ACHN (cell line): ENCODE data around the gene IL18R1.

ENCODE experiments used
- DNase-seq: peaks from one replicate; pipeline ENCODE4 v3.0.0-alpha.2; 2015
- in situ Hi-C: cut with HindIII; loops from 2 replicates; pipeline ENCODE4 v1.10.0; 2017; ENCODE audit warnings: low sequenced_read_pairs, low pct_ligation_motif_present, low pct_unique_long_range_greater_than_20kb

The IL18R1 gene

GRCh38 chr2:102337481-102338386, 17.9 kb upstream of the IL18R1 start:
- DNase-seq, result no peak

GRCh38 chr2:102340778-102341177, 14.8 kb upstream of the IL18R1 start:
- in situ Hi-C loops, result no loop called here
- DNase-seq, result no peak

More at GRCh38 chr2:102337481-102338386, 17.9 kb upstream of the IL18R1 start:
- in situ Hi-C loops, result no loop called here

GRCh38 chr2:102342888-102343287, 12.7 kb upstream of the IL18R1 start:
- in situ Hi-C loops, result no loop called here
- DNase-seq, result no peak

GRCh38 chr2:102344397-102344796, 11.2 kb upstream of the IL18R1 start:
- DNase-seq, result no peak
- in situ Hi-C loops, result no loop called here

- DNase-seq, result no peak
- in situ Hi-C loops, result no loop called here
These were observed 10.2 kb upstream of the IL18R1 start for GRCh38 chr2:102345329-102345920.

GRCh38 chr2:102346381-102347130, 9.0 kb upstream of the IL18R1 start:
- in situ Hi-C loops, result no loop called here
- no peak for DNase-seq

GRCh38 chr2:102350137-102350793, 5.3 kb upstream of the IL18R1 start:
- DNase-seq, result no peak
- in situ Hi-C loops, result loop anchor here (25.0 kb wide), 1 partner anchor 88 kb away; no protein-coding TSS in a partner anchor

- DNase-seq, result no peak
- in situ Hi-C loops, result loop anchor here (25.0 kb wide), 1 partner anchor 94 kb away; no protein-coding TSS in a partner anchor
These were observed 751 bp downstream of the IL18R1 start for GRCh38 chr2:102356381-102356712.

- no peak for DNase-seq
- in situ Hi-C loops, result loop anchor here (25.0 kb wide), 1 partner anchor 94 kb away; no protein-coding TSS in a partner anchor
These were observed 1.1 kb downstream of the IL18R1 start for GRCh38 chr2:102356741-102357140.

GRCh38 chr2:102357937-102358336, 2.3 kb downstream of the IL18R1 start:
- DNase-seq, result no peak
- in situ Hi-C loops, result loop anchor here (25.0 kb wide), 1 partner anchor 96 kb away; no protein-coding TSS in a partner anchor

GRCh38 chr2:102358496-102358895, 2.9 kb downstream of the IL18R1 start:
- no peak for DNase-seq
- in situ Hi-C loops, result loop anchor here (25.0 kb wide), 1 partner anchor 96 kb away; no protein-coding TSS in a partner anchor

GRCh38 chr2:102359527-102359926, 3.9 kb downstream of the IL18R1 start:
- in situ Hi-C loops, result loop anchor here (25.0 kb wide), 1 partner anchor 97 kb away; no protein-coding TSS in a partner anchor
- DNase-seq, result no peak

GRCh38 chr2:102361632-102362241, 6.1 kb downstream of the IL18R1 start:
- in situ Hi-C loops, result loop anchor here (25.0 kb wide), 1 partner anchor 99 kb away; no protein-coding TSS in a partner anchor
- no peak for DNase-seq

- no peak for DNase-seq
- in situ Hi-C loops, result loop anchor here (25.0 kb wide), 1 partner anchor 103 kb away; no protein-coding TSS in a partner anchor
These were observed 10.2 kb downstream of the IL18R1 start for GRCh38 chr2:102365763-102366162.

GRCh38 chr2:102366406-102367112, 11.0 kb downstream of the IL18R1 start:
- no peak for DNase-seq
- in situ Hi-C loops, result loop anchor here (25.0 kb wide), 1 partner anchor 104 kb away; no protein-coding TSS in a partner anchor

GRCh38 chr2:102367331-102367971, 11.9 kb downstream of the IL18R1 start:
- DNase-seq, result no peak
- in situ Hi-C loops, result loop anchor here (25.0 kb wide), 1 partner anchor 105 kb away; no protein-coding TSS in a partner anchor
